LNCAP (cell line): Measurements from ENCODE around the gene SPG7.

Source experiments
- CTCF ChIP-seq: fragments of 450-650 bp; IDR thresholded peaks from 2 replicates; pipeline ENCODE4 v1.5.1; 2017; ENCODE audit warnings: mild to moderate bottlenecking

The SPG7 gene

GRCh38 chr16:89584768-89585549, 76.8 kb downstream of the SPG7 start:
- no peak for TF ChIP-seq CTCF

- no peak for TF ChIP-seq CTCF
These were observed 78.0 kb downstream of the SPG7 start for GRCh38 chr16:89586218-89586617.

GRCh38 chr16:89586853-89587252, 78.7 kb downstream of the SPG7 start:
- TF ChIP-seq CTCF, result no peak

GRCh38 chr16:89588413-89589109, 80.4 kb downstream of the SPG7 start:
- TF ChIP-seq CTCF, result no peak

- TF ChIP-seq CTCF, result no peak
These were observed 81.2 kb downstream of the SPG7 start for GRCh38 chr16:89589241-89589926.

- no peak for TF ChIP-seq CTCF
These were observed 85.6 kb downstream of the SPG7 start for GRCh38 chr16:89593841-89594240.

- TF ChIP-seq CTCF, result no peak
These were observed 87.3 kb downstream of the SPG7 start for GRCh38 chr16:89595330-89596060.
